ENCODE data around the gene ASPSCR1.

GRCh38 chr17:82007228-82007494 is 29.7 kb downstream of the ASPSCR1 start:
- TF ChIP-seq POLR2AphosphoS5 (IDR thresholded peaks at IDR 0.05; ENCODE audit: low read depth, low read length) (no peak), CTCF (IDR thresholded peaks at IDR 0.05 in 2 of 3, conservative IDR thresholded peaks at IDR 0.05 in 1 of 3; ENCODE audit: borderline replicate concordance in 1 of 3, insufficient read depth in 1 of 3, low read depth in 2 of 3, low read length in 2 of 3) (no peak), ELF1 (IDR thresholded peaks at IDR 0.05; ENCODE audit: borderline replicate concordance, low read depth) (no peak), YY1 (IDR thresholded peaks at IDR 0.05; ENCODE audit: extremely low read depth, insufficient replicate concordance, low read depth, low read length) (no peak), EZH2 (IDR thresholded peaks at IDR 0.05) (no peak), ATF3 (IDR thresholded peaks at IDR 0.05) (no peak), EGR1 (IDR thresholded peaks at IDR 0.05; ENCODE audit: low read depth) (no peak), ZFX (IDR thresholded peaks at IDR 0.05) (no peak), POLR2A (IDR thresholded peaks at IDR 0.05; ENCODE audit: borderline replicate concordance, extremely low read depth, insufficient read depth, insufficient read length) (no peak)

Data from HCT116 (cell line).